Endothelial cell of umbilical vein (primary cell): ENCODE measurements around the gene ARL5C. TPM values are rescaled to one million over a fixed set of nuclear protein-coding genes. Genes with fewer than 3 reads are reported as not detected.

Experiments
- BruUV-seq: library from RNA; stranded (reverse); fragments of 400-500 nt; replicated peaks from 2 replicates; lab custom pipeline; 2021; lab: Mats Ljungman, UMichigan
- CTCF ChIA-PET: fragments of 300-600, 350-600 bp; sonication (Branson Sonifier 250); formaldehyde crosslinking; loops from one replicate; lab custom pipeline; 2021; ENCODE audit warnings: antibody characterized with exemption, inconsistent platforms; lab: Charles Lee
- POLR2A ChIA-PET: fragments of 300-600, 350-600 bp; sonication (Branson Sonifier 250); formaldehyde crosslinking; loops from one replicate; lab custom pipeline; 2021; ENCODE audit warnings: antibody characterized with exemption, inconsistent platforms; lab: Charles Lee
- DNase-seq: peaks from one replicate; pipeline ENCODE4 v3.0.0-alpha.2; 2011; ENCODE audit warnings: low read depth, low spot score
- FAIRE-seq: peaks from 2 replicates; lab custom pipeline; 2011; peaks lifted over from hg19 to GRCh38; lab: Jason Lieb, UNC
- H2AFZ ChIP-seq: 2 replicates; pipeline ENCODE4 v1.6.0; 2012; ENCODE audit warnings: low read depth, low read length, control low read depth, inconsistent platforms
- H3K27ac ChIP-seq: 2 replicates; pipeline ENCODE4 v1.5.1; 2011; ENCODE audit warnings: low read depth, mild to moderate bottlenecking, control low read depth, low read length, moderate library complexity; ENCODE audit not compliant: insufficient read depth
- H3K27me3 ChIP-seq, 2 experiments: 2 replicates each; pipeline versions ENCODE4 v1.6.0 to v1.6.1; 2011; ENCODE audit warnings: low read length in 2 of 2, mixed read lengths in 1 of 2; ENCODE audit not compliant: control insufficient read depth in 2 of 2, insufficient read depth in 2 of 2
- H3K36me3 ChIP-seq, 2 experiments: 2 replicates in 1 of 2; 3 replicates in 1 of 2; pipeline ENCODE4 v1.5.1; 2011; ENCODE audit warnings: low read length in 2 of 2, mild to moderate bottlenecking in 1 of 2, moderate library complexity in 1 of 2; ENCODE audit not compliant: control insufficient read depth in 2 of 2, insufficient read depth in 2 of 2; ENCODE audit errors: extremely low read depth in 1 of 2
- H3K4me1 ChIP-seq: 3 replicates; pipeline ENCODE4 v1.5.1; 2011; ENCODE audit warnings: mild to moderate bottlenecking, low read length; ENCODE audit not compliant: control insufficient read depth, insufficient read depth; ENCODE audit errors: extremely low read depth
- H3K4me2 ChIP-seq: 2 replicates; pipeline ENCODE4 v1.6.1; 2011; ENCODE audit warnings: low read length, control low read depth, mixed read lengths; ENCODE audit not compliant: insufficient read depth
- H3K4me3 ChIP-seq, 3 experiments: fragments of 200-600 bp in 1 of 3; sonication (generic), shearing (Covaris generic) in 1 of 3; replicated peaks in 1 of 3; 2 replicates each; pipeline ENCODE4 v1.5.1; 2011 to 2016; ENCODE audit warnings: control low read depth in 3 of 3, low read length in 3 of 3, mild to moderate bottlenecking in 2 of 3, inconsistent platforms in 1 of 3, low read depth in 1 of 3, moderate library complexity in 1 of 3; ENCODE audit not compliant: insufficient read depth in 1 of 3
- H3K79me2 ChIP-seq: 2 replicates; pipeline ENCODE4 v1.6.0; 2012; ENCODE audit warnings: low read length, inconsistent platforms; ENCODE audit not compliant: control insufficient read depth, insufficient read depth
- H3K9ac ChIP-seq: replicated peaks from 2 replicates; pipeline ENCODE3; 2011; ENCODE audit warnings: low read length, control low read depth; ENCODE audit not compliant: insufficient read depth; ENCODE audit errors: extremely low read depth
- H3K9me1 ChIP-seq: replicated peaks from 3 replicates; pipeline ENCODE4 v1.6.0; 2011; ENCODE audit warnings: mild to moderate bottlenecking, low read length; ENCODE audit not compliant: control insufficient read depth, insufficient read depth; ENCODE audit errors: extremely low read depth
- H3K9me3 ChIP-seq: replicated peaks from 2 replicates; pipeline ENCODE4 v1.5.1; 2012; ENCODE audit warnings: low read length, inconsistent platforms; ENCODE audit not compliant: control insufficient read depth, insufficient read depth
- H4K20me1 ChIP-seq: replicated peaks from 2 replicates; pipeline ENCODE3; 2011; ENCODE audit warnings: mild to moderate bottlenecking, low read length; ENCODE audit not compliant: control insufficient read depth, insufficient read depth; ENCODE audit errors: extremely low read depth
- CTCF ChIP-seq, 2 donors: IDR thresholded peaks; 1 replicate in 1 of 2; 2 replicates in 1 of 2; pipeline ENCODE4 v1.5.1; 2011; ENCODE audit warnings: low read length in 2 of 2, mild to moderate bottlenecking in 2 of 2, moderate library complexity in 2 of 2, control low read depth in 1 of 2, inconsistent platforms in 1 of 2, low read depth in 1 of 2; ENCODE audit not compliant: insufficient read depth in 1 of 2; ENCODE audit errors: extremely low read depth in 1 of 2
- EZH2 ChIP-seq: IDR thresholded peaks from 2 replicates; pipeline ENCODE4 v1.6.1; 2012; ENCODE audit warnings: borderline replicate concordance, low read depth, mild to moderate bottlenecking, moderate library complexity, low read length, inconsistent platforms; ENCODE audit not compliant: severe bottlenecking
- FOS ChIP-seq: IDR thresholded peaks from 2 replicates; pipeline ENCODE4 v1.6.1; 2011; ENCODE audit warnings: mild to moderate bottlenecking, low read length, moderate library complexity, borderline replicate concordance; ENCODE audit not compliant: insufficient read depth
- GATA2 ChIP-seq: IDR thresholded peaks from 2 replicates; pipeline ENCODE4 v1.7.0; 2011; ENCODE audit warnings: low read depth, mild to moderate bottlenecking, moderate library complexity, mixed read lengths, low read length; ENCODE audit not compliant: insufficient read length, insufficient read depth
- JUN ChIP-seq: IDR thresholded peaks from 2 replicates; pipeline ENCODE4 v1.6.1; 2011; ENCODE audit warnings: borderline replicate concordance, low read depth; ENCODE audit not compliant: insufficient read length, insufficient read depth
- MAX ChIP-seq: IDR thresholded peaks from 2 replicates; pipeline ENCODE4 v1.6.1; 2011; ENCODE audit not compliant: insufficient read depth, insufficient read length
- MYC ChIP-seq: IDR thresholded peaks from one replicate; pipeline ENCODE4 v1.6.1; 2011; ENCODE audit warnings: mild to moderate bottlenecking, low read depth, low read length
- POLR2A ChIP-seq: IDR thresholded peaks from 2 replicates; pipeline ENCODE4 v1.6.1; 2012; ENCODE audit warnings: low read depth, mild to moderate bottlenecking, control low read depth, low read length
- POLR2AphosphoS5 ChIP-seq: IDR thresholded peaks from 2 replicates; pipeline ENCODE4 v1.6.1; 2012; ENCODE audit warnings: low read depth, mild to moderate bottlenecking, control low read depth, low read length, moderate library complexity; ENCODE audit not compliant: insufficient read depth
- dilution Hi-C: fragments of 300-500 bp; cut with MboI; formaldehyde crosslinking; loops from one replicate; pipeline ENCODE4 v1.15.0; 2019; ENCODE audit warnings: low sequenced_read_pairs; ENCODE audit not compliant: extremely low pct_ligation_motif_present
- intact Hi-C: fragments of 100-400 bp; cut with micrococcal nuclease; formaldehyde crosslinking; loops from one replicate; pipeline ENCODE4 v1.10.0; 2022
- polyA plus RNA-seq, 4 experiments: library from polyadenylated mRNA; depleted of rRNA in 3 of 4; stranded (reverse) in 3 of 4; unstranded in 1 of 4; fragments of >200 nt; gene quantifications; 2 replicates each; pipeline versions ENCODE4 v1.2.1 to v1.2.3, GENCODE V29; 2011 to 2012; ENCODE audit warnings: missing spikeins in 1 of 4
- total RNA-seq: library from RNA; stranded (reverse); gene quantifications from 2 replicates; pipeline ENCODE4 v1.2.3, GENCODE V29; 2021

ARL5C gene
- total and polyA plus RNA-seq, 2 donors (not counting 3 experiments of a cell fraction or from before 2014, with no cell fraction given) = not detected

- ChIA-PET CTCF (interaction anchor here (1.1 to 11.0 kb wide), 2 partner anchors 63 to 198 kb away, joined by 3 to 130 read pairs; no protein-coding TSS in a partner anchor), POLR2A (no interaction called here)
- Histone ChIP-seq H3K27me3 (no peaks in the 10 kb centered on the region), H3K9ac (no peak overlapping the region), H3K4me2 (no peak overlapping the region), H3K4me3 (no peak overlapping the region), H3K9me3 (no peaks in the 10 kb centered on the region), H3K4me1 (peaks cover 6% of the 10 kb centered on the region), H3K36me3 (peaks cover 8 to 36% of the 10 kb centered on the region in 2 experiments), H2AFZ (no peak overlapping the region), H3K27ac (no peak overlapping the region), H3K9me1 (no peaks in the 10 kb centered on the region), H3K79me2 (no peaks in the 10 kb centered on the region), H4K20me1 (no peaks in the 10 kb centered on the region)
- intact Hi-C loops (no loop called here), dilution Hi-C loops (no loop called here)
- FAIRE-seq (no peak), DNase-seq (no peak)
- BruUV-seq = no TSS peak
- TF ChIP-seq FOS (no peak), GATA2 (no peak), POLR2AphosphoS5 (no peak), MYC (no peak), MAX (no peak), POLR2A (no peak), EZH2 (no peak), CTCF (IDR thresholded peaks at IDR 0.05; ENCODE audit: extremely low read depth in 1 of 2, insufficient read depth in 1 of 2, low read depth in 1 of 2, low read length in 2 of 2) (no peak), JUN (no peak)
These were observed 15.3 kb upstream of the ARL5C start for GRCh38 chr17:39181303-39181702.
